A673 (cell line): Measurements from ENCODE around the gene SHROOM2. TPM values are rescaled to one million over a fixed set of nuclear protein-coding genes. Genes with fewer than 3 reads are reported as not detected.

ENCODE experiments used
- BruUV-seq: library from RNA; stranded (reverse); fragments of 400-500 nt; replicated peaks from 2 replicates; lab custom pipeline; 2021; lab: Mats Ljungman, UMichigan
- CTCF ChIA-PET: fragments of 300-600 bp; sonication (Branson Sonifier 250); formaldehyde crosslinking; loops from one replicate; lab custom pipeline; 2022; ENCODE audit warnings: antibody characterized with exemption; lab: Charles Lee
- POLR2A ChIA-PET: fragments of 300-600 bp; sonication (Branson Sonifier 250); formaldehyde crosslinking; loops from one replicate; lab custom pipeline; 2022; ENCODE audit warnings: antibody characterized with exemption; ENCODE audit not compliant: low non-redundant PET; lab: Charles Lee
- DNase-seq: peaks from one replicate; pipeline ENCODE4 v3.0.0-alpha.2; 2015; ENCODE audit warnings: low spot score
- H3K27ac ChIP-seq: fragments of 200-600 bp; sonication (generic); 2 replicates; pipeline ENCODE4 v1.5.1; 2016; ENCODE audit warnings: mixed run types, low read depth, mild to moderate bottlenecking, mixed read lengths, antibody characterized with exemption, low read length; ENCODE audit not compliant: poor library complexity, severe bottlenecking
- H3K27me3 ChIP-seq: fragments of 200-600 bp; sonication (generic); replicated peaks from 2 replicates; pipeline ENCODE4 v1.6.1; 2017; ENCODE audit warnings: mixed run types, low read depth, mild to moderate bottlenecking, mixed read lengths, antibody characterized with exemption, low read length; ENCODE audit not compliant: insufficient read depth, poor library complexity
- H3K36me3 ChIP-seq: fragments of 200-600 bp; sonication (generic); 2 replicates; pipeline ENCODE4 v1.6.1; 2016; ENCODE audit warnings: mixed run types, mild to moderate bottlenecking, mixed read lengths, antibody characterized with exemption, low read length; ENCODE audit not compliant: insufficient read depth, poor library complexity, severe bottlenecking
- H3K4me1 ChIP-seq: fragments of 200-600 bp; sonication (generic); 2 replicates; pipeline ENCODE4 v1.6.1; 2017; ENCODE audit warnings: mixed run types, mild to moderate bottlenecking, mixed read lengths, antibody characterized with exemption, low read length; ENCODE audit not compliant: insufficient read depth, poor library complexity, severe bottlenecking
- H3K4me3 ChIP-seq: fragments of 200-600 bp; sonication (generic); 2 replicates; pipeline ENCODE4 v1.5.1; 2016; ENCODE audit warnings: low read depth, mixed run types, mild to moderate bottlenecking, mixed read lengths, low read length; ENCODE audit not compliant: poor library complexity, severe bottlenecking
- H3K9me3 ChIP-seq: fragments of 200-600 bp; sonication (generic); 2 replicates; pipeline ENCODE4 v1.6.1; 2016; ENCODE audit warnings: mixed run types, low read depth, mild to moderate bottlenecking, mixed read lengths, antibody characterized with exemption, low read length; ENCODE audit not compliant: poor library complexity, severe bottlenecking
- EZH2 ChIP-seq: fragments of 200-600 bp; sonication (generic); IDR thresholded peaks from 2 replicates; pipeline ENCODE4 v1.6.1; 2017; ENCODE audit warnings: borderline replicate concordance, low read depth, mild to moderate bottlenecking, mixed read lengths, antibody characterized with exemption, low read length; ENCODE audit not compliant: poor library complexity, severe bottlenecking
- intact Hi-C: fragments of 100-400 bp; cut with micrococcal nuclease; formaldehyde crosslinking; loops from one replicate; pipeline ENCODE4 v1.10.0; 2022; ENCODE audit not compliant: unreplicated experiment
- total RNA-seq: library from RNA; stranded (reverse); gene quantifications from 2 replicates; pipeline ENCODE4 v1.2.3, GENCODE V29; 2021
- TF ChIP-seq, protein P1 (sequence below): fragments of 300-800, 200-600 bp; sonication (generic); conservative IDR thresholded peaks from 2 replicates; pipeline ENCODE4 v1.5.1; 2017; ENCODE audit warnings: low read depth, mild to moderate bottlenecking, antibody characterized with exemption, low read length, moderate library complexity, mixed read lengths

SHROOM2 gene
- total RNA-seq, 1 experiment from 2014 or later = 3.7 TPM

DNA sequence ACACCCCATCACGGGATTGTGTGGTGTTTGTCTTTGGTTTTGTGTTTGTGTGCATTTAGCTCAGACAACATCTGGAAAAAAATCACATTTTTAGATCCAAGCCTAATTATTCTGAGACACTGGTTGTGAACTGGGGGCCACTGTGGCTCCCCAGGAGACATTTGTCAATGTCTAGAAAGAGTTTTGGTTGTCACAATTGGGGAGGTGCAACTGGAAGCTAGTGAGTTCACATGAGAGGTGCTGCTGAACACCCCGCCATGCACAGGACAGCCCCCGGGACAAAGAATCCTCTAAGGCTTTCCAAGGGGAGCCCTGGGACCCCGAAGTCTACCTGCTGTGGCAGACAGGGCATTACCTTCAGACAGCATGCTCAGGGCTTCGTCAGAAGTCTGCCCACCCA is 47.1 kb upstream of the SHROOM2 start:
- POLR2A ChIA-PET = no interaction called here
- H3K27ac ChIP-seq = no peak overlapping the region
- H3K4me3 ChIP-seq = no peak overlapping the region
- intact Hi-C loops = no loop called here
- H3K9me3 ChIP-seq = no peaks in the 10 kb centered on the region
- no peak for DNase-seq
- CTCF ChIA-PET = no interaction called here
- TF ChIP-seq EZH2 = no peak
- TF ChIP-seq, protein P1, sequence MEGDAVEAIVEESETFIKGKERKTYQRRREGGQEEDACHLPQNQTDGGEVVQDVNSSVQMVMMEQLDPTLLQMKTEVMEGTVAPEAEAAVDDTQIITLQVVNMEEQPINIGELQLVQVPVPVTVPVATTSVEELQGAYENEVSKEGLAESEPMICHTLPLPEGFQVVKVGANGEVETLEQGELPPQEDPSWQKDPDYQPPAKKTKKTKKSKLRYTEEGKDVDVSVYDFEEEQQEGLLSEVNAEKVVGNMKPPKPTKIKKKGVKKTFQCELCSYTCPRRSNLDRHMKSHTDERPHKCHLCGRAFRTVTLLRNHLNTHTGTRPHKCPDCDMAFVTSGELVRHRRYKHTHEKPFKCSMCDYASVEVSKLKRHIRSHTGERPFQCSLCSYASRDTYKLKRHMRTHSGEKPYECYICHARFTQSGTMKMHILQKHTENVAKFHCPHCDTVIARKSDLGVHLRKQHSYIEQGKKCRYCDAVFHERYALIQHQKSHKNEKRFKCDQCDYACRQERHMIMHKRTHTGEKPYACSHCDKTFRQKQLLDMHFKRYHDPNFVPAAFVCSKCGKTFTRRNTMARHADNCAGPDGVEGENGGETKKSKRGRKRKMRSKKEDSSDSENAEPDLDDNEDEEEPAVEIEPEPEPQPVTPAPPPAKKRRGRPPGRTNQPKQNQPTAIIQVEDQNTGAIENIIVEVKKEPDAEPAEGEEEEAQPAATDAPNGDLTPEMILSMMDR = no peak
- no TSS peak for BruUV-seq
- H3K36me3 ChIP-seq = no peaks in the 10 kb centered on the region
- H3K4me1 ChIP-seq = no peaks in the 10 kb centered on the region
- no peaks in the 10 kb centered on the region for H3K27me3 ChIP-seq

DNA sequence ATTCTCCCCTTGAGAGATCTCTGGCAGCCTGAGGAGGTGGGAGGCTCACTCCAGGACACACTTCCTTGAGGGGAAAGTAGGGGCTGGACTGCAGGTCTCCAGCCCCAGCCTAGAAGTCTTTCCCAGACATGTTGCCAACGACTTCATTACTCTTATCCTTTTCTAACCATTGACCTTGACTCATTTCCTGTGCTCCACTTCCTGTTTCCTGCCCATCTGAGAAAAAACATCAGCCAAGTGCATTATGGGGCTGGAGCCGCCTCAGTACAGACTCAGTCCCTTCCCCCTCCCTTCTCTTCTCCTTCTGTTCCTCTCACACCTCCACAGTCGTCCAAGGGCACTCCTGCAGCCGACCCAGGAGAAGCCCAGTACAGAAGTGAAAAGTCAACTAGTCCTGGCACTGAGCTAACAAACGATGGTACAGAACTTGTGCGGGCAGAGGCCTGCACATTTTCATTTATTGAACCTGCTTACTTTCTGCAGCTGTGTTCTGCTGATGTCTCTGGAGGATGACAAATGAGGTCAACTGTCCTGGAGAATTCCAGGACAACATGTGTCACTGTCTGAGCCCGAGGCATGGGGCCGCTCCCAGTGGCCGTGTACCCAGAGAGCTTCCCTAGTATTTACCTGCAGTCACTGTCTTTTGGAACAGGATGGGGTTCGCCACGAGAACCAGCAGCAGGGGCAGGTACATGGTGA is 40.7 kb upstream of the SHROOM2 start:
- Histone ChIP-seq H3K9me3 (no peaks in the 10 kb centered on the region), H3K4me3 (no peak overlapping the region), H3K4me1 (peaks cover 10% of the 10 kb centered on the region), H3K36me3 (no peaks in the 10 kb centered on the region), H3K27ac (no peak overlapping the region), H3K27me3 (no peaks in the 10 kb centered on the region)
- ChIA-PET CTCF (no interaction called here), POLR2A (no interaction called here)
- intact Hi-C loops = no loop called here
- no TSS peak for BruUV-seq
- no peak for TF ChIP-seq EZH2
- TF ChIP-seq, protein P1 = no peak
- DNase-seq = peak; percentile 83

- Histone ChIP-seq H3K27ac (peak overlapping the region; percentile 68), H3K9me3 (no peaks in the 10 kb centered on the region), H3K4me3 (no peak overlapping the region), H3K4me1 (peaks cover 10% of the 10 kb centered on the region), H3K27me3 (no peaks in the 10 kb centered on the region), H3K36me3 (no peaks in the 10 kb centered on the region)
- CTCF ChIA-PET = no interaction called here
- intact Hi-C loops = no loop called here
- no TSS peak for BruUV-seq
- DNase-seq = peak; percentile 88
- POLR2A ChIA-PET = no interaction called here
- TF ChIP-seq EZH2 = no peak
- TF ChIP-seq, protein P1 = no peak
Observed at GRCh38 chrX:9746148-9746888, 39.9 kb upstream of the SHROOM2 start.
